NCI-H345 treated with DMSO at 0.1 percent for 48 hours (cell line): Measurements from ENCODE around the gene RBMS3.
"Not testable (repeated sequence)": the region's sequence is repeated elsewhere in the genome, so short reads cannot be mapped to it uniquely, and the experiment has no call there.

ENCODE experiments used
- DNase-seq: peaks from one replicate; lab custom pipeline; 2025; ENCODE audit not compliant: unreplicated experiment; lab: John Stamatoyannopoulos, UW

Gene RBMS3

GRCh38 chr3:29280404-29281093, at the start of gene RBMS3:
Gene RBMS3, plus strand, starts transcription at chr3:29281071.
- no peak for DNase-seq

- not testable (repeated sequence) for DNase-seq
Observed at GRCh38 chr3:29233126-29233525, 47.7 kb upstream of the RBMS3 start.

- no peak for DNase-seq
Observed at GRCh38 chr3:29236146-29236840, 44.6 kb upstream of the RBMS3 start.

GRCh38 chr3:29239376-29239775, 41.5 kb upstream of the RBMS3 start:
- no peak for DNase-seq

- DNase-seq: no peak
Observed at GRCh38 chr3:29240248-29240647, 40.6 kb upstream of the RBMS3 start.

- no peak for DNase-seq
Observed at GRCh38 chr3:29240887-29241286, 40.0 kb upstream of the RBMS3 start.

- DNase-seq: no peak
Observed at GRCh38 chr3:29241855-29242254, 39.0 kb upstream of the RBMS3 start.

GRCh38 chr3:29242296-29242695, 38.6 kb upstream of the RBMS3 start:
- no peak for DNase-seq

GRCh38 chr3:29245441-29245840, 35.4 kb upstream of the RBMS3 start:
- DNase-seq: no peak

GRCh38 chr3:29247088-29247745, 33.7 kb upstream of the RBMS3 start:
- no peak for DNase-seq

- no peak for DNase-seq
Observed at GRCh38 chr3:29249829-29250345, 31.0 kb upstream of the RBMS3 start.

GRCh38 chr3:29255854-29256696, 24.8 kb upstream of the RBMS3 start:
- DNase-seq: no peak

GRCh38 chr3:29258161-29258560, 22.7 kb upstream of the RBMS3 start:
- no peak for DNase-seq

- DNase-seq: no peak
Observed at GRCh38 chr3:29261119-29261518, 19.8 kb upstream of the RBMS3 start.

GRCh38 chr3:29263476-29263875, 17.4 kb upstream of the RBMS3 start:
- no peak for DNase-seq

GRCh38 chr3:29265509-29266072, 15.3 kb upstream of the RBMS3 start:
- no peak for DNase-seq

GRCh38 chr3:29267226-29267625, 13.6 kb upstream of the RBMS3 start:
- DNase-seq: no peak

GRCh38 chr3:29268651-29269050, 12.2 kb upstream of the RBMS3 start:
- no peak for DNase-seq

GRCh38 chr3:29270752-29271151, 10.1 kb upstream of the RBMS3 start:
- DNase-seq: no peak

- DNase-seq: no peak
Observed at GRCh38 chr3:29271475-29271874, 9.4 kb upstream of the RBMS3 start.

GRCh38 chr3:29274667-29275066, 6.2 kb upstream of the RBMS3 start:
- no peak for DNase-seq
